ENCODE data around the gene SMAD7.

The SMAD7 gene

DNA sequence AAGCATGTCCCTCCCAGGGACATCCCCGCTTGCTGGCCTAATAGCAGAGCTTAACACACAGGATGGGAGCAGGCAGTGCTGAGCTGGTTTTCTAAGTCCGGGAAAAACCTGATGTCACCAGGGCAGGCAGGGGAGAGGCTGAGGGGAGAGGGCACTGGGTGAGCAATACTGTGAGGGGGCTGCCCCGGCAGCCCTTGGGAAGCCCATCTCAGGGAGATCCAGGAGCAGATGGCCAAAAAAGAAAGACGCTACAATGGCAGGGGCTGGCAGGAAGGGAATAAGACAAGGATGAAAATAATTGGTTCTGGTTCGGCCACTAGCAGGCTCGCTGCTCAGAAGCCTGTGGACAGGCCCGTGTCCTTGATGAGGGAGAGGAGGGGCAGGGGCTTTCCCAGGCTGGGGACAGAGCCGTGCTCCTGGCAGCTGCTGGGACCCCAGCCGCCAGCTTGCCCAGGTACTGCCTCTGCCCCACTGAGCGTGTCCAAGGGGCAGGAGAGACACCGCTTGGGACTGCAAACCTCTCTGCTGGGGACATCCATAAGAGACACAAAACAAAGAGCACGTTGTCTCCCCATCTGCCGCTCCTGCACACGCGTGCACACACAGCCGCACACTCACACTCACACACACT is 30.2 kb downstream of the SMAD7 start:
- TF ChIP-seq GATA3 (IDR thresholded peaks at IDR 0.05; ENCODE audit: low read depth, low read length): no peak
- no peak for TF ChIP-seq GATA2 (IDR thresholded peaks at IDR 0.05; ENCODE audit: low read depth, low read length)

DNA sequence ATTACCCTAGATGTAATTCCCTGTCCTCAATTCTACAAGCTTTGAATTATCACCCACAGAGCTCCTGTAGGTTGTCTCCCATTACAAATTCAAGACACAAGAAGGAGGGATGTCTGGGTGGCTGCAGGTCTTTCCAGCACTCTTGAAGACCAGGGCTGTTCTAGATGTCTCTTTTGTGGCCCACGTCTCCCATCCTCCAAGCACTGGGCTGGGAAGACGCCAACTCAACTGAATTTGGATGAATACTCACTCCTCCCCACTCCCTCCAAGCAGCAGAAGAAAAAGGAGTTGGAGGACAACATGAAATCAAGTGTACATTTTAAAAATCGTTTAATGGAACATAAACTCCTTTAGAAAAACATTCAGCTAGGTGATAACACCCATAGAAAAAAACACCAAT is 31.2 kb downstream of the SMAD7 start:
- TF ChIP-seq GATA2 (IDR thresholded peaks at IDR 0.05; ENCODE audit: low read depth, low read length) (no peak), GATA3 (IDR thresholded peaks at IDR 0.05; ENCODE audit: low read depth, low read length) (no peak)

DNA sequence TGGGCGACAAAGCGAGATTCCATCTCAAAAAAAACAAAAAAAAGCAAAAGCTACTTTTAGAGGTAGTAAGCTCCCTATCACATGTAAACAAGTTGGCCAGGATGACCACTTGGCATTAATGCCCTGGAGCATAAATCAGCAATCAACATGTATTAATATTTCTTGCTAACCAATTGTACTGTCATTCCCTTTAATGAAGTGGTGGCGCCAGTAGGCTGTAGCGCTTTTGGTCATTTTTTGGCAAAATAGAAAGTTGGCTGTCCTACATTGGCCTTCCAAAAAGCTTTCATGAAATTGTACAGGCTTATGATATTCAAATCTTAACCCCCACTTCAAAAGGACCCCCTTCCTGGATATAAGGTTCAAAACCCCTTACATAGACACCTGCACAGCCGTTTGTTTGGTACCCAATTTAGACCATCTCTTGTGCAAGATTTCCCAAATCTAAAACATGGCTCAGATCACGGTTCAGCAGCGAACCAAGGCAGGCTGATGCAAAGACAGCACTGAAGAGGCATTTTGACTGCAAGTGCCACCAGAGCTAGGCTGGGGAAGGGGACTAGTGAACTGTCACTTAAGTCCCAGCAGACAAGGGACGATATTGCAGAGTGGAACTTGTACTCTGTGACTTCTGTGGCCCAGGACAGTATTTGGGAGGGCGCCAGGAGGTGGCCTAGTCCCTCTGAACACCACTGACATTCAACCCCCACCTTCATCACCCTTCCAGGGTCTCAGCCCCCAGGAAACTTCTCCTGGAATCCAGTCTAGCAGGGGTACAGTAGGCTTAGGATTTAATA is 31.9 kb downstream of the SMAD7 start:
- TF ChIP-seq GATA2 (IDR thresholded peaks at IDR 0.05; ENCODE audit: low read depth, low read length) (no peak), GATA3 (IDR thresholded peaks at IDR 0.05; ENCODE audit: low read depth, low read length) (no peak)

DNA sequence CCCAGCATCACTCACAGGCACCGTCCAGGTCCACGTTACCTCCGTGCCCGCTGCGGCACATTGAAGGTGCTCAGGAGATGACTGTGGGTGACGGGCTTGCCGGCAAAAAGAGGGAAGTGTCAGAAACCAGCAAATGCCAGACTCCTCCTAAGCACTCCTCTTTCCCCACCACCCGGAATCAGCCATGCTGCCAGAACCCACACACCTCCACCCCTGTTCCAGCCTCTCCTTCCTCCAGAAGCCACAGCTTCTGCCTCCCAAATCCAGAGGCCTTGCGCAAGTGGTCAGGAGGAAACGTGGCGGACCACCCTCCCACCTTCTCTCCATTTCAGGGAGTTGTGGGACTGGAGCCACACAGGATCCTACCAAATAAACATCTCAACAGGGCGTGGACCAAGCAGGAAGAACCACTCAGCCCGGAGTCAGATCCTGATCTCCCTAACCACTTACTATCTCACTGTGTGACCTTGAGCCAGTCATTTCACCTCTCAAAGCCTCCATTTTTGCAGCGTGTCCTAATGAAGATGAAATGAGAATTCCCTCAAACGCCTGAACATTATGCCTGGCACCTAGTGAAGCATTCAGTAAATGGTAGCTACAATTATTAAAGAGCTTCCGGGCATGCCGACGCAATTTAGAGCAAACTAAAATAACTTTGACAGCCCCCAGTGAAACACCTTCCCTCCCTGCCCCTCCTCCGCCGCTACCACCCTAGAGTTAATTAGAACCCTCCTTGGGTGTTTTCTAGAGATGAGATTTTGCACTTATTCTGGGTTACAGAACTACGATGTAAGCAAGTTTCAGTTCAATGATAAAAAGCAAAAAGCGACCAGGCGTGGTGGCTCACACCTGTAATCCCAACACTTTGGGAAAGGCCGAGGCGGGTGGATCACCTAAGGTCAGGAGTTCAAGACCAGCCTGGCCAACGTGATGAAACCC is 32.9 kb downstream of the SMAD7 start:
- no peak for TF ChIP-seq GATA3 (IDR thresholded peaks at IDR 0.05; ENCODE audit: low read depth, low read length)
- TF ChIP-seq GATA2 (IDR thresholded peaks at IDR 0.05; ENCODE audit: low read depth, low read length): no peak

DNA sequence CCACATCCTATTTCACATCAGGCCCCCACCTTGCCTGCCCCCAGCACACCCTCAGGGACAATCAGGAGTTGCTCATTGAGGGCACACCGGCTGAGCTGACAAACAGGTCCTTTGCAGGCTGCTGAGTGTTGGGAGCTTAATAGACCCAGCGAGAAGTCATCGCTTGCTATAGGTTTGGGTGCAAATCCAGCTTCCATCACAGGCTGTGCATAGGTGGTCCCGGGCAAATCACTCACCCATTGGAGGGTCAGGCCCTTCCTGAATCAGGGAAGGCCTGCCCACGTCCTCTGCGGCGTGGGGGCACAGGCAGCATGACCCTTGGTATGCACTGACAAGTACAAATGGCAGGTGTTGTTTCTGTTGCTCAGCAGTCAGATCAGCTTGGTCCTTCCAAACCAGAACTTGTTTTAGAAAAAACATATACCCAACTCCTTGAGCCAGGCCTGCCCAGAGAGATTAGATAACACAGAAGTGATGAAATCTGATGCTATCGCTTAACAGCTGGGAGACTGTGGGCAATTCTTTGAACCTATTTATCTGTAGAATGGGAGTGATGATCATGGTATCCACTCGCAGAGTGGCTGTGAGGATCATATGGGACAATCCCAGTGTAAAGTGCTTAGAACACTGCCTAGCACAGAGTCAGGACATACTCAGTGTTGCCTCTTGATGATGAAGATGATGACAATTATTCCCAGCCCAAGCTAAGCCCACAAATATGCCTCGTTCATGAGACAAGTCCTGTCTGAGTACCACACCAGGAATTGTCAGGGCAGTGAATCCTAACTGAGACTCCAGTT is 34.9 kb downstream of the SMAD7 start:
- 0 out of 2 replicates have a peak, but pooled peaks have one; percentile 15 for TF ChIP-seq GATA2 (IDR thresholded peaks at IDR 0.05; ENCODE audit: low read depth, low read length)
- TF ChIP-seq GATA3 (IDR thresholded peaks at IDR 0.05; ENCODE audit: low read depth, low read length): no peak

DNA sequence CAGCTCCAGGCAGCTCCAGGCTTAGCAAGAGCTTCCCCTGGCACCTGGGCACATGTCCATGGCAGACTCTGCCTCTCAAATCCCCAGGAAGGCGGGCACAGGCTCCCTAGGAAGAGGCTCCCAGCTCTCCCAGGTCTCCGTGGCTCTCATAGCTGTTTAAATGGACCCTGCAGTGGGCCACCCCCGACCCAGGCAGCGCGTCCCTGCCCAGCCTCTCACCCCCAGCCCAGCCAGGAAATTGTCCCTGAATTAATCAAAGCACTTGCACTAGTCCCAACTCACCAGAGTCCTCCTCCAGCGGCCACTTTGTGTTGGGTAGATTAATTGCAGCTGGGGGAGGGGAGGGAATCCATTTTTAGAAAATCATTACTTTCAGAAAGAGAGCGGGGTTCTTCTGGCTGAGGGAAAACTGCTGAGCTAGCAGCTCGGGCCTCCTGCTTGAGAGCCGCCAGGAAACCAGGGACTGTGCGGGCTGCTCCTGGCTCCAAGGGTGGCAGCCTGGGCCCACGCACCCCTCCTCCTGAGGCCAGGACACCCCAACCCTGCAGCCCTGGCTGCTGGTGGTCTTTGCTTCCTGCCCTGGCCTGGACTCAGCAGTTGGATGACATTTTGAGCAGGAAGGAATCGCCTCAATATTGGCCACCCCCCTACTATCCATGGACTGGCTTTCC is 36.0 kb downstream of the SMAD7 start:
- no peak for TF ChIP-seq GATA2 (IDR thresholded peaks at IDR 0.05; ENCODE audit: low read depth, low read length)
- no peak for TF ChIP-seq GATA3 (IDR thresholded peaks at IDR 0.05; ENCODE audit: low read depth, low read length)

DNA sequence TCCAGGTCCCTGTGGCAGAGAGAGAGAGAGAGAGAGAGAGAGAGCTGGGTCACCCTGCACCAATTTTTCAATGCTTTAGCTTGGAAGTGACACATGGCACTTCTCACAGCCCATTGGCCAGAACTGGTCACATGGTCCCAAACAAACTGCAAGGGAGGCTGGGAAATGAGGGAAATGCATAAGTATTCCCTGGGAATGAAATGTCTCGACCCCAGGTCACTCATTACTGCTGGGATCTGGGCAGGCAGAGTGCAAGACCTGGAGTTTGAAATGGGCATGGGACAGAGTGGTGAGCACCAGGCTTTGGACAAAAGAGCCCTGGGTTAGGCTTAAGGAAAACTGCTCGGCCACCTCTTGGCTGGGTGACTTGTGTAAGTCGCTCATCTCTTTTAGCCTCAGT is 37.0 kb downstream of the SMAD7 start:
- no peak for TF ChIP-seq GATA3 (IDR thresholded peaks at IDR 0.05; ENCODE audit: low read depth, low read length)
- no peak for TF ChIP-seq GATA2 (IDR thresholded peaks at IDR 0.05; ENCODE audit: low read depth, low read length)

DNA sequence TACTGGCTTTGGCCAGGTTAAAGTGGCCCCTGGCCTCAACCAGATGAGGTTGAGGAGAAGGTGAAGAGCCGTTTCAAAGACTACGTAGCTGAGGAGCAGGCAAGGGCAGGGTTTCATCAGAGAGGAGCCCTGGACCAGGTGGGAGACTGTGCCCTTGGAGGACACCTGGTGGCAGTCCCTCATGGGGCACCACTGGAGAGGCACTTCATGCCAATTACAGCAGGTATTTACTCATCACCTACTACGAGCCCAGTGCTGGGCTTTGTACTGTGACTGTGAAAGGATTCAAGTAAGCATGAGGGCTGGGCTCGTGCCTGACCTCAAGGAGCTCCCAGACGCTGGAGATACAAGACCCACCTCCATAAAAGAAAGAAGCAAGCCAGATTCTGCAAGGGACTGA is 37.6 kb downstream of the SMAD7 start:
- no peak for TF ChIP-seq GATA2 (IDR thresholded peaks at IDR 0.05; ENCODE audit: low read depth, low read length)
- TF ChIP-seq GATA3 (IDR thresholded peaks at IDR 0.05; ENCODE audit: low read depth, low read length): no peak

DNA sequence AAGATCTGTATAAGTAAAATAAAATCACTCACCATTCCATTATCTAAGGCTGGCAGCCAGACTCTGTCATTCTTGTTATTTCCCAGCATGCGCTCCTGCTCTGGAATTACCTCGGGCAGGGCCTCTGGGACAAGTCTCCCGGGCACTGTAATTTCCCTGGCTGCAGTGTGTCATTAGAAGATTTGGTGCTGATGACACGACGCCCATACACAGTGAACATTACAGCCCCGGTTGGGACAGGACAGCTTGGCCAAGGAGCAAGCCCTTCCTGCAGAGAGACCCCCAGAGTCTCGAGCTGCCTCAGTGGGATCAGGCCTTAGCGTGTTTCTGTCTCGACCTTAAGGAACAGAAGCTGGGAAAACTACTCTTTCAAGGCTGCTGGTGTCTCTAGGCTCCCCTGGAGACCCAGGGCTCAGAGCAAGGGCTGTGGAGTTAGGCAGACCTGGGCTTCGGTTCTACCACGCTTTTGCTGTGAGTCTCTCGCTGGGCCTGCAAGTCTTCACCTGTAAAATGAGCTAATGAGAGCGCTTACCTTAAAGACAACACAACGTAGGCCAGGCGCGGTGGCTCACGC is 39.7 kb downstream of the SMAD7 start:
- TF ChIP-seq GATA3 (IDR thresholded peaks at IDR 0.05; ENCODE audit: low read depth, low read length) (no peak), GATA2 (IDR thresholded peaks at IDR 0.05; ENCODE audit: low read depth, low read length) (no peak)

DNA sequence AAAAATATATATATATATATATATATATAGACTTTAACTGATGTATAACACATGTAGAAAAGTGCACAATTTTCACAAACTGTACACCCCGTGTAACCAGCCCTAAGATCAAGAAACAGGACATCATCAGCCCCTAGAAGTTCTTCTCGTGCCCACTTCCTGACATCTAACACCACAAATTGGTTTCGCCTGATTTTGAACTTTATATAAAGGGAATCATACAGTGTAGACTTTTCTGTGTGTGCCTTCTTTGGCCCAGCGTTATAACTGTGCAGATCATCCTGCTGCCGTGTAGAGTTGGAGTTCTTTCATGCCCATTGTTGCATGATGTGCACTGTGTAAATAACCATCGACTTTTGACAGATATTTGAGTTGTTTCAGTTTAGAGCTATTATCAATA is 41.0 kb downstream of the SMAD7 start:
- TF ChIP-seq GATA3 (IDR thresholded peaks at IDR 0.05; ENCODE audit: low read depth, low read length): no peak
- no peak for TF ChIP-seq GATA2 (IDR thresholded peaks at IDR 0.05; ENCODE audit: low read depth, low read length)

DNA sequence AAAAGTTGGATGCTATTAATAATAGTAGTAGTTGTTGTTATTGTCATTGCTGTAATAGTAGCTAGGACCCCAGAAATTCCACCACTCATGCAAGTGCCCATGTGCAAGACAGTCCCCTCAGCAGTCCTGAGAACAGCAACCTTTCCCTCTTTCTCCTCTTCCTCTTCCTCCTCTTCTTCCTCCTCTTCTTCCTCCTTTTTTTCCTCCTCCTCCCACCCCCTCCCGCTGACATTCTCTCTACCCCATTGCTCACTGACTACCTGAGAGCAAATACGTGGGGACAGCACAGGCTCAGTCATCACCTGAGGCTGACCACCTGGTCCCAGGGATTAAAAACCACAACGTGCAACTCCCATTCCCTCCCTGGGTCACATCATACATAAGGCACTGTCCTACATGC is 41.8 kb downstream of the SMAD7 start:
- TF ChIP-seq GATA3 (IDR thresholded peaks at IDR 0.05; ENCODE audit: low read depth, low read length): no peak
- TF ChIP-seq GATA2 (IDR thresholded peaks at IDR 0.05; ENCODE audit: low read depth, low read length): no peak

DNA sequence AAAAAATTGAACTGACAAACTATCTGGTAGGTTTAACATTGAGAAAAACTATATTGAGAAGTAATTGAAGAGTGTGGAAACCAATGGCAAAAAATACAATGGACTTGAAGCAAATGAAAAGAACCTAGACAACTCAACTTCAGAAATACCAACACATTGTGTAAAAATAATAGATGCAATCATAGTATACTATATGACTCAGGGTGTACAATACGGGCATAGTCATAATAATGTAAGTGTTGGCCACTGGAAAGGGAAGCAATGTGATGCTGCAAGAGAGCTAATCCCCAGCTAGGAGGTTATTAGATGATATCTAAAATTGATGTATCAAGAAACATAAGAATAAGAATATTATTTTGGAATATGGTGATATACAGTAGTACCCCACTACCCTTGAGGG is 45.3 kb downstream of the SMAD7 start:
- TF ChIP-seq GATA3 (IDR thresholded peaks at IDR 0.05; ENCODE audit: low read depth, low read length) (no peak), GATA2 (IDR thresholded peaks at IDR 0.05; ENCODE audit: low read depth, low read length) (no peak)
